Measurements from ENCODE around the gene PDE1C.

- TF ChIP-seq POLR2AphosphoS5 (IDR thresholded peaks at IDR 0.05) (no peak), POLR2A (IDR thresholded peaks at IDR 0.05) (no peak), CTCF (IDR thresholded peaks at IDR 0.05) (no peak), EP300 (IDR thresholded peaks at IDR 0.05) (no peak)
Measured at GRCh38 chr7:32059289-32060011, 10.8 kb downstream of the PDE1C start.

Data from stomach (tissue), 4 donors.